22Rv1 (cell line): ENCODE results near the gene OCA2.
"Not testable (repeated sequence)": the region's sequence is repeated elsewhere in the genome, so short reads cannot be mapped to it uniquely, and the experiment has no call there.

Experiments used
- ZFX ChIP-seq: fragments of 450-650 bp; IDR thresholded peaks from 2 replicates; pipeline ENCODE4 v1.6.1; 2017; ENCODE audit warnings: antibody characterized with exemption, borderline replicate concordance
- TF ChIP-seq, protein P1 (sequence below): fragments of 450-650 bp; IDR thresholded peaks from 2 replicates; pipeline ENCODE4 v1.5.1; 2017; ENCODE audit warnings: mild to moderate bottlenecking

GRCh38 chr15:28121577-28121976 lies 22.5 kb upstream of the OCA2 start:
- TF ChIP-seq, protein P1, sequence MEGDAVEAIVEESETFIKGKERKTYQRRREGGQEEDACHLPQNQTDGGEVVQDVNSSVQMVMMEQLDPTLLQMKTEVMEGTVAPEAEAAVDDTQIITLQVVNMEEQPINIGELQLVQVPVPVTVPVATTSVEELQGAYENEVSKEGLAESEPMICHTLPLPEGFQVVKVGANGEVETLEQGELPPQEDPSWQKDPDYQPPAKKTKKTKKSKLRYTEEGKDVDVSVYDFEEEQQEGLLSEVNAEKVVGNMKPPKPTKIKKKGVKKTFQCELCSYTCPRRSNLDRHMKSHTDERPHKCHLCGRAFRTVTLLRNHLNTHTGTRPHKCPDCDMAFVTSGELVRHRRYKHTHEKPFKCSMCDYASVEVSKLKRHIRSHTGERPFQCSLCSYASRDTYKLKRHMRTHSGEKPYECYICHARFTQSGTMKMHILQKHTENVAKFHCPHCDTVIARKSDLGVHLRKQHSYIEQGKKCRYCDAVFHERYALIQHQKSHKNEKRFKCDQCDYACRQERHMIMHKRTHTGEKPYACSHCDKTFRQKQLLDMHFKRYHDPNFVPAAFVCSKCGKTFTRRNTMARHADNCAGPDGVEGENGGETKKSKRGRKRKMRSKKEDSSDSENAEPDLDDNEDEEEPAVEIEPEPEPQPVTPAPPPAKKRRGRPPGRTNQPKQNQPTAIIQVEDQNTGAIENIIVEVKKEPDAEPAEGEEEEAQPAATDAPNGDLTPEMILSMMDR, result not testable (repeated sequence)
- TF ChIP-seq ZFX, result not testable (repeated sequence)
